PC-9 (cell line): ENCODE measurements around the gene CORO1A. TPM values are rescaled to one million over a fixed set of nuclear protein-coding genes. Genes with fewer than 3 reads are reported as not detected.

Source experiments
- Bru-seq: library from RNA; stranded (reverse); fragments of 400-500 nt; gene quantifications from one replicate; lab custom pipeline; 2021; lab: Mats Ljungman, UMichigan
- BruChase-seq, 2 experiments: library from RNA; stranded (reverse); fragments of 400-500 nt; gene quantifications; one replicate each; lab custom pipeline; 2021; lab: Mats Ljungman, UMichigan
- BruUV-seq: library from RNA; stranded (reverse); fragments of 400-500 nt; replicated peaks from 2 replicates; lab custom pipeline; 2021; lab: Mats Ljungman, UMichigan
- CTCF ChIA-PET: fragments of 300-600 bp; sonication (Branson Sonifier 250); formaldehyde crosslinking; loops from one replicate; lab custom pipeline; 2022; ENCODE audit warnings: antibody characterized with exemption; lab: Charles Lee
- POLR2A ChIA-PET: fragments of 300-600 bp; sonication (Branson Sonifier 250); formaldehyde crosslinking; loops from one replicate; lab custom pipeline; 2022; ENCODE audit warnings: antibody characterized with exemption; ENCODE audit not compliant: unreplicated experiment; lab: Charles Lee
- DNase-seq, 2 experiments: peaks; one replicate each; pipeline versions ENCODE4 v3.0.0 to v3.0.0-alpha.2; 2015 to 2022; ENCODE audit warnings: mixed read lengths in 1 of 2
- H2AFZ ChIP-seq: fragments of 200-600 bp; sonication (generic); 2 replicates; pipeline ENCODE4 v1.8.1; 2017; ENCODE audit warnings: antibody characterized with exemption
- H3F3A ChIP-seq: fragments of 200-600 bp; sonication (generic); 2 replicates; pipeline ENCODE4 v1.8.1; 2017; ENCODE audit warnings: antibody characterized with exemption, mild to moderate bottlenecking, low read depth; ENCODE audit not compliant: insufficient read depth
- H3K27ac ChIP-seq: fragments of 200-600 bp; sonication (generic); 2 replicates; pipeline ENCODE4 v1.6.1; 2016; ENCODE audit warnings: mixed run types
- H3K27me3 ChIP-seq: fragments of 200-600 bp; sonication (generic); 2 replicates; pipeline ENCODE4 v1.6.1; 2016; ENCODE audit warnings: low read depth, mixed run types; ENCODE audit not compliant: insufficient read depth
- H3K36me3 ChIP-seq: fragments of 200-600 bp; sonication (generic); 2 replicates; pipeline ENCODE4 v1.6.1; 2016; ENCODE audit warnings: low read depth, mixed run types
- H3K4me1 ChIP-seq: fragments of 200-600 bp; sonication (generic); replicated peaks from 2 replicates; pipeline ENCODE4 v1.6.1; 2016; ENCODE audit warnings: mixed run types; ENCODE audit not compliant: insufficient read depth
- H3K4me2 ChIP-seq: fragments of 200-600 bp; sonication (generic); 2 replicates; pipeline ENCODE4 v1.6.1; 2017; ENCODE audit warnings: mixed run types
- H3K4me3 ChIP-seq: fragments of 200-600 bp; sonication (generic); 2 replicates; pipeline ENCODE4 v1.6.1; 2016; ENCODE audit warnings: mixed run types
- H3K79me2 ChIP-seq: fragments of 200-600 bp; sonication (generic); 2 replicates; pipeline ENCODE4 v1.6.1; 2017; ENCODE audit warnings: low read depth, mixed run types
- H3K9me2 ChIP-seq: fragments of 200-600 bp; sonication (generic); 2 replicates; pipeline ENCODE4 v1.8.1; 2017; ENCODE audit warnings: mild to moderate bottlenecking; ENCODE audit not compliant: insufficient read depth
- H3K9me3 ChIP-seq: fragments of 200-600 bp; sonication (generic); 2 replicates; pipeline ENCODE4 v1.8.1; 2016; ENCODE audit warnings: low read depth; ENCODE audit not compliant: insufficient read depth
- H4K20me1 ChIP-seq: fragments of 200-600 bp; sonication (generic); 2 replicates; pipeline ENCODE4 v1.8.1; 2017; ENCODE audit not compliant: insufficient read depth
- CTCF ChIP-seq: fragments of 200-600 bp; sonication (generic); conservative IDR thresholded peaks from 2 replicates; pipeline ENCODE4 v1.6.1; 2017; ENCODE audit warnings: mixed run types, antibody characterized with exemption, mild to moderate bottlenecking, moderate library complexity
- EZH2 ChIP-seq: fragments of 200-600 bp; sonication (generic); IDR thresholded peaks from 2 replicates; pipeline ENCODE4 v1.8.0; 2017; ENCODE audit warnings: antibody characterized with exemption, low read depth
- intact Hi-C: fragments of 100-400 bp; cut with micrococcal nuclease; formaldehyde crosslinking; loops from one replicate; pipeline ENCODE4 v1.10.0; 2022; ENCODE audit not compliant: unreplicated experiment
- long read RNA-seq: library from polyadenylated mRNA; stranded (forward); transcript quantifications from one replicate; pipeline ENCODE4 v2.0.0, GENCODE V29; 2022
- total RNA-seq: library from RNA; stranded (reverse); gene quantifications from 2 replicates; pipeline ENCODE4 v1.2.3, GENCODE V29; 2021

The CORO1A gene
- total RNA-seq (7.9 and 12.2 TPM in 2 replicates), Bru-seq, nascent RNA (percentile 31 among the genes with signal in this experiment), BruChase-seq, experiment 1, labeled RNA remaining after a 2-hour chase (percentile 33 among the genes with signal in this experiment), BruChase-seq, experiment 2, labeled RNA remaining after a 6-hour chase (percentile 39 among the genes with signal in this experiment)
- long read RNA-seq, transcript CORO1A-201 (11 exons, 1,803 nt), result major isoform, 6 of 17 reads
- long read RNA-seq, partial matches to known transcripts, result 1 of 17 reads
- long read RNA-seq, other reads (novel, unspliced or antisense), result 10 of 17 reads

- Histone ChIP-seq H2AFZ (peak within 1 kb of the TSS; percentile 85), H3K9me2 (no peaks in the 10 kb centered on the region), H3K4me2 (peak within 1 kb of the TSS; percentile 87), H3F3A (peaks cover 24% of the 10 kb centered on the region; the same call in 1 of the 2 replicates), H3K79me2 (no peaks in the 10 kb centered on the region), H3K9me3 (no peaks in the 10 kb centered on the region), H3K4me1 (peaks cover 8% of the 10 kb centered on the region), H3K4me3 (peak within 1 kb of the TSS; percentile 69), H3K36me3 (no peaks in the 10 kb centered on the region), H3K27me3 (no peaks in the 10 kb centered on the region), H4K20me1 (no peaks in the 10 kb centered on the region), H3K27ac (peak within 1 kb of the TSS; percentile 71)
- TF ChIP-seq EZH2 (no peak), CTCF (no peak)
- BruUV-seq, result no TSS peak
- intact Hi-C loops, result no loop called here
- ChIA-PET POLR2A (interaction anchor here (0.9 kb wide), 1 partner anchor 716 kb away, joined by 5 read pairs; no protein-coding TSS in a partner anchor), CTCF (interaction anchor here (0.6 kb wide), 2 partner anchors 71 to 72 kb away, joined by 3 to 11 read pairs; no protein-coding TSS in a partner anchor)
- peak; percentile 61 to 91 for DNase-seq
Observed at GRCh38 chr16:30183233-30184095, at the start of gene CORO1A. Gene CORO1A (plus strand): TSS chr16:30183602. CDS start chr16:30185210, 1,608 bp downstream.

- intact Hi-C loops, result no loop called here
- Histone ChIP-seq H3K4me2 (no peak overlapping the region), H2AFZ (no peak overlapping the region), H3K9me2 (no peaks in the 10 kb centered on the region), H3K27ac (no peak overlapping the region), H3K79me2 (no peaks in the 10 kb centered on the region), H3K36me3 (no peaks in the 10 kb centered on the region), H3K27me3 (no peaks in the 10 kb centered on the region), H3K9me3 (no peaks in the 10 kb centered on the region), H3K4me3 (no peak overlapping the region), H3K4me1 (no peaks in the 10 kb centered on the region), H4K20me1 (no peaks in the 10 kb centered on the region), H3F3A (no peaks in the 10 kb centered on the region; the same call in 1 of the 2 replicates)
- no TSS peak for BruUV-seq
- CTCF ChIA-PET, result interaction anchor here (0.6 kb wide), 1 partner anchor 9 kb away, joined by 6 read pairs; no protein-coding TSS in a partner anchor
- DNase-seq, result no peak
- POLR2A ChIA-PET, result interaction anchor here (0.6 kb wide), 1 partner anchor 23 kb away, joined by 5 read pairs; no protein-coding TSS in a partner anchor
- TF ChIP-seq CTCF (no peak), EZH2 (no peak)
Observed at GRCh38 chr16:30136971-30137605, 46.3 kb upstream of the CORO1A start.

GRCh38 chr16:30137897-30138296, 45.5 kb upstream of the CORO1A start:
- H2AFZ ChIP-seq, result no peak overlapping the region

More at GRCh38 chr16:30137897-30138296, 45.5 kb upstream of the CORO1A start:
- Histone ChIP-seq H3K27me3 (no peaks in the 10 kb centered on the region), H3K4me2 (no peak overlapping the region), H3K4me3 (no peak overlapping the region), H3K4me1 (no peaks in the 10 kb centered on the region), H3K79me2 (no peaks in the 10 kb centered on the region), H3K36me3 (no peaks in the 10 kb centered on the region), H3F3A (no peaks in the 10 kb centered on the region; the same call in 1 of the 2 replicates), H3K9me3 (no peaks in the 10 kb centered on the region), H3K9me2 (no peaks in the 10 kb centered on the region), H4K20me1 (no peaks in the 10 kb centered on the region), H3K27ac (no peak overlapping the region)
- DNase-seq, result no peak
- intact Hi-C loops, result no loop called here
- ChIA-PET CTCF (no interaction called here), POLR2A (no interaction called here)
- no peak for TF ChIP-seq CTCF
- no peak for TF ChIP-seq EZH2
- BruUV-seq, result no TSS peak
